ENCODE results near the gene ADRB2.

GRCh38 chr5:148849461-148849860 lies 23.1 kb downstream of the ADRB2 start:
- no peak for TF ChIP-seq CTCF (IDR thresholded peaks at IDR 0.05)
- TF ChIP-seq REST (IDR thresholded peaks at IDR 0.05; ENCODE audit: insufficient read depth in 1 of 2, low read depth in 2 of 2, low read length in 1 of 2), result no peak

Data from Panc1 (cell line).